Smooth muscle cell (in vitro differentiated cells): ENCODE results near the gene PIAS2. TPM values are rescaled to one million over a fixed set of nuclear protein-coding genes. Genes with fewer than 3 reads are reported as not detected.

Experiments used
- DNase-seq: peaks from one replicate; lab custom pipeline; 2025; ENCODE audit not compliant: unreplicated experiment; lab: John Stamatoyannopoulos, UW
- H2AFZ ChIP-seq: fragments of 200-600 bp; sonication (generic); 2 replicates; pipeline ENCODE4 v1.6.0; 2016; ENCODE audit warnings: antibody characterized with exemption, low read depth, mild to moderate bottlenecking
- H3F3A ChIP-seq: fragments of 200-600 bp; sonication (generic); 2 replicates; pipeline ENCODE4 v1.6.0; 2017; ENCODE audit warnings: antibody characterized with exemption, low read depth
- H3K27ac ChIP-seq: fragments of 200-600 bp; sonication (generic); 2 replicates; pipeline ENCODE4 v1.5.1; 2016; ENCODE audit warnings: low read depth, mild to moderate bottlenecking
- H3K27me3 ChIP-seq: fragments of 200-600 bp; sonication (generic); 2 replicates; pipeline ENCODE4 v1.6.1; 2016; ENCODE audit warnings: low read depth, mild to moderate bottlenecking
- H3K36me3 ChIP-seq: fragments of 200-600 bp; sonication (generic); 2 replicates; pipeline ENCODE4 v1.5.1; 2016; ENCODE audit warnings: low read depth
- H3K4me1 ChIP-seq: fragments of 200-600 bp; sonication (generic); 2 replicates; pipeline ENCODE4 v1.5.1; 2016; ENCODE audit warnings: low read depth
- H3K4me2 ChIP-seq: fragments of 200-600 bp; sonication (generic); 2 replicates; pipeline ENCODE4 v1.6.0; 2016; ENCODE audit warnings: mild to moderate bottlenecking
- H3K4me3 ChIP-seq: fragments of 200-600 bp; sonication (generic); 2 replicates; pipeline ENCODE4 v1.5.1; 2016; ENCODE audit warnings: mild to moderate bottlenecking
- H3K79me2 ChIP-seq: fragments of 200-600 bp; sonication (generic); 2 replicates; pipeline ENCODE4 v1.6.0; 2016; ENCODE audit warnings: low read depth, mild to moderate bottlenecking
- H3K9ac ChIP-seq: fragments of 200-600 bp; sonication (generic); 2 replicates; pipeline ENCODE4 v1.6.0; 2016; ENCODE audit warnings: low read depth
- H3K9me3 ChIP-seq: fragments of 200-600 bp; sonication (generic); replicated peaks from 2 replicates; pipeline ENCODE4 v1.5.1; 2016; ENCODE audit warnings: low read depth
- H4K20me1 ChIP-seq: fragments of 200-600 bp; sonication (generic); 2 replicates; pipeline ENCODE4 v1.6.0; 2016; ENCODE audit warnings: low read depth
- WGBS: methylation state at CpG from one replicate; pipeline ENCODE4 v1.1.7; 2016; ENCODE audit warnings: low lambda C conversion rate; 5-methylcytosine and 5-hydroxymethylcytosine counted together
- polyA plus RNA-seq: library from polyadenylated mRNA; unstranded; fragments of >200 nt; fragmentation: Nextera tagmentation; extraction: Ambion mirVana; gene quantifications from 2 replicates; pipeline ENCODE4 v1.2.1, GENCODE V29; 2016
- total RNA-seq: library from RNA; depleted of rRNA; stranded (reverse); fragments of >200 nt; gene quantifications from 2 replicates; pipeline ENCODE4 v1.2.3, GENCODE V29; 2014
- TF ChIP-seq, protein P1 (sequence below): fragments of 200-600 bp; sonication (generic); IDR thresholded peaks from 2 replicates; pipeline ENCODE4 v1.5.1; 2017; ENCODE audit warnings: borderline replicate concordance, mild to moderate bottlenecking, antibody characterized with exemption; ENCODE audit not compliant: insufficient read depth, poor library complexity, severe bottlenecking

PIAS2 gene
- total and polyA plus RNA-seq, 2 experiments from 2014 or later: 15.7 to 26.6 TPM

DNA sequence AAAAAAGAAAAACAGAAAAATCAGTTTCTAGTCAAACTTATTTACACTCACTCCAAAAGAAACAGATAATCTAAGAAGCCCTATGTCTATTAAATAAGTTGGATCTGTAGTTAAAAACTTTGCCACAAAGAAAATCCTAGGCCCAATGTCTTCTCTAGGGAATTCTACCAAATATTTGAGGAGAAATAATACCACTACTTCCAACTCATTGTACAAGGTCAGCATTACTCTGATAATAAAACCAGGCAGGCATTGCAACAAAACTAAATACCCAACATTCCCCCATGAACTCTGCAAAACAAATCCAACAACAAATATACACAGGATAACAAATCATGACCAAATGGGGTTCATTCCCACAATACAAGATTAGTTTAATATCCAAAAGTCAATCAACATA, 86.7 kb downstream of the PIAS2 start:
- TF ChIP-seq, protein P1, sequence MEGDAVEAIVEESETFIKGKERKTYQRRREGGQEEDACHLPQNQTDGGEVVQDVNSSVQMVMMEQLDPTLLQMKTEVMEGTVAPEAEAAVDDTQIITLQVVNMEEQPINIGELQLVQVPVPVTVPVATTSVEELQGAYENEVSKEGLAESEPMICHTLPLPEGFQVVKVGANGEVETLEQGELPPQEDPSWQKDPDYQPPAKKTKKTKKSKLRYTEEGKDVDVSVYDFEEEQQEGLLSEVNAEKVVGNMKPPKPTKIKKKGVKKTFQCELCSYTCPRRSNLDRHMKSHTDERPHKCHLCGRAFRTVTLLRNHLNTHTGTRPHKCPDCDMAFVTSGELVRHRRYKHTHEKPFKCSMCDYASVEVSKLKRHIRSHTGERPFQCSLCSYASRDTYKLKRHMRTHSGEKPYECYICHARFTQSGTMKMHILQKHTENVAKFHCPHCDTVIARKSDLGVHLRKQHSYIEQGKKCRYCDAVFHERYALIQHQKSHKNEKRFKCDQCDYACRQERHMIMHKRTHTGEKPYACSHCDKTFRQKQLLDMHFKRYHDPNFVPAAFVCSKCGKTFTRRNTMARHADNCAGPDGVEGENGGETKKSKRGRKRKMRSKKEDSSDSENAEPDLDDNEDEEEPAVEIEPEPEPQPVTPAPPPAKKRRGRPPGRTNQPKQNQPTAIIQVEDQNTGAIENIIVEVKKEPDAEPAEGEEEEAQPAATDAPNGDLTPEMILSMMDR: no peak
- no peak overlapping the region for H3K4me3 ChIP-seq
- H3K27me3 ChIP-seq: no peaks in the 10 kb centered on the region
- no peak overlapping the region for H3K9ac ChIP-seq
- H3K79me2 ChIP-seq: no peaks in the 10 kb centered on the region
- H3K36me3 ChIP-seq: peaks cover 8% of the 10 kb centered on the region
- H3K9me3 ChIP-seq: no peaks in the 10 kb centered on the region
- H3F3A ChIP-seq: no peaks in the 10 kb centered on the region
- no peak overlapping the region for H3K27ac ChIP-seq
- H4K20me1 ChIP-seq: peaks cover 5% of the 10 kb centered on the region
- H3K4me2 ChIP-seq: no peak overlapping the region
- no peak overlapping the region for H2AFZ ChIP-seq
- no peak for DNase-seq
- no peaks in the 10 kb centered on the region for H3K4me1 ChIP-seq

DNA sequence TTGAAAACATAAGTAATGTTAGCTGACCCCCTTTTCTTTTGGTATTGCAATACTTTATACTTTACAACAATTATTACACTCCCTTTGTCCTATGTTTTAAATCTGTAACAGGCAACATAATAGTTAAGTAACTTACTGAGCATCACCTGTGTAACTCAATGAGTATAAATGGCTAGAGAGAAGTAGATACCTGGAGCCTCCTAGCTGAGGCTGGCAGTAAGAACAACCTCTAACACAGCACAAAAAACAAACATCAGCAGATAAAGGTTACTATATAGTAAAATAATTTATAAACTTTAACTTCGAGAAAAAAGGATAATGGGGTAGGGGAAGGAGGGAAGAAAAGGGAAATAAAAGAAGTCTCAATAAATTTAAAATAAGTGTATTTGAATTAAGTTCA, 87.4 kb downstream of the PIAS2 start:
- Histone ChIP-seq H3K79me2 (no peaks in the 10 kb centered on the region), H3K36me3 (peaks cover 8% of the 10 kb centered on the region), H3K27ac (no peak overlapping the region), H3K4me1 (no peaks in the 10 kb centered on the region), H2AFZ (no peak overlapping the region), H4K20me1 (peaks cover 5% of the 10 kb centered on the region), H3K27me3 (no peaks in the 10 kb centered on the region), H3F3A (no peaks in the 10 kb centered on the region), H3K9ac (no peak overlapping the region), H3K4me2 (no peak overlapping the region), H3K9me3 (no peaks in the 10 kb centered on the region), H3K4me3 (no peak overlapping the region)
- 88% methylated on average over 1 of the region's 1 CpG for WGBS
- no peak for DNase-seq
- TF ChIP-seq, protein P1: no peak

DNA sequence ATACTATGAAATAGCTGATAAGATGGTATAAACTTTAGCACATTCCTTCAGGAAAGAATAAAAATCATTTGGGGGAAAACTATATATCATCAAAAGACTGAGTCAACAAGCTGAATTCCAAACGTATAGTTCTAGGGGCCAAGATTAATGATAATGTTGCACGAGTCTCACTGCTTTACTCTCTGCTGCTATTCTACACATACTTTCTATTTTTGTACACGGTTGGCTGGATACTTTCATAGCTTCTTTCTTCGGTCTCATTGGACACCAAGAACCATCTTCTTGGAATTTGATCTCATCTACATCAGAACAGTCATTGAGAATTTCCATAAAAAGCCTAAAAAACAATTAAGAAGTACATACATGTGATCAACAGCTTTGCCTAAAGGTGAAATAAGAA, 87.8 kb downstream of the PIAS2 start:
- Histone ChIP-seq H3K4me3 (no peak overlapping the region), H3K36me3 (peaks cover 8% of the 10 kb centered on the region), H3K79me2 (no peaks in the 10 kb centered on the region), H3K4me2 (no peak overlapping the region), H4K20me1 (peaks cover 5% of the 10 kb centered on the region), H3K4me1 (no peaks in the 10 kb centered on the region), H3F3A (no peaks in the 10 kb centered on the region), H2AFZ (no peak overlapping the region), H3K27me3 (no peaks in the 10 kb centered on the region), H3K9ac (no peak overlapping the region), H3K27ac (no peak overlapping the region), H3K9me3 (no peaks in the 10 kb centered on the region)
- no peak for DNase-seq
- TF ChIP-seq, protein P1: no peak
- WGBS: 96% methylated on average over 4 of the region's 4 CpGs

DNA sequence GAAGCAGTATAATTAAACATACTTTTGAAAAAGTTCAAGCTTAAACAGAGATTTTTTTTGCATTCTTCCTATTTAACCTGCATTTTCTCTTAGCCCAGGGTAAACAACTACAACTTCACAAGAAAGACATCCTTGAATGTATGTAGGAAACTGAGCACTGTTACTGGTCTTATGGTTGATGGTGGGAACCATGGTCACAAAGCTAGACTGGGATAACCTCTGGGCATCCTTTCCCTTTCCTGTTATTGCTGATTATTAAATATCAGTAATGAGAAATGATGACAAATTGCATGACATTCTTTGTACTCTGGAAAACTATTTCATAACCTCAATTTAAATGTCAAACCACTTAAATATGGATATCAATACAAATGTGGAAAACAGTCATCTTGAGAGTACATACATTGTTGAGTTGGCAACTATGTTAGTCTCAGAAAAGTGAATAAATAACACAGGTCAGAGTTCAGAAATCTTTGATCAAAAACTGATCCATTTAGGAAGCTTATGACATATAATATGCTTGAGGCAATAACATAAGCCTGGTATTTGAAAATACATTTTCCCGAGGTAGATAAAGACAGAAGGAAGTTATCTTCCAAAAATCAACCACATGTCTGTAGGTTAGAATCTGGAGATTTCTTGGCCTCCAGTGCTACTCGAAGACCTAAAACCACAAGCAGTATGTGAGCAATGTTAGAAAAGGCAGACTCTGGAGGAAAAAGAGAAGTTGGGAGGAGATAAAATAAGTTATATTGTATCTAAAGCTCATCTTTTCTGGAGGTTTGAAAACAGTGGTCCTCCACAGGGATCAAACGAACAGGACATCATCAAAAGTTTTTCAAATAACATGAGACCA, 95.2 kb downstream of the PIAS2 start:
- Histone ChIP-seq H3K36me3 (peaks cover 3% of the 10 kb centered on the region), H3K27me3 (no peaks in the 10 kb centered on the region), H3F3A (no peaks in the 10 kb centered on the region), H3K4me3 (no peak overlapping the region), H4K20me1 (no peaks in the 10 kb centered on the region), H3K9me3 (no peaks in the 10 kb centered on the region), H3K27ac (no peak overlapping the region), H3K4me2 (no peak overlapping the region), H2AFZ (no peak overlapping the region), H3K4me1 (no peaks in the 10 kb centered on the region), H3K9ac (no peak overlapping the region), H3K79me2 (no peaks in the 10 kb centered on the region)
- TF ChIP-seq, protein P1: no peak
- WGBS: 83% methylated on average over 3 of the region's 3 CpGs
- DNase-seq: no peak
